Measurements from ENCODE around the gene FMR1.

GRCh38 chrX:147876849-147877646 is 34.7 kb upstream of the FMR1 start:
- TF ChIP-seq CTCF (IDR thresholded peaks at IDR 0.05; ENCODE audit: poor library complexity), result no peak
- TF ChIP-seq EZH2phosphoT487 (IDR thresholded peaks at IDR 0.05; ENCODE audit: low read depth, severe bottlenecking, unreplicated experiment), result no peak
- no peak for TF ChIP-seq EZH2 (IDR thresholded peaks at IDR 0.05; ENCODE audit: borderline replicate concordance)
